Activated naive CD8-positive, alpha-beta T cell treated with anti-CD3 and anti-CD28 coated beads, Interleukin-2, amount 50 U/mL, for 24 hours (primary cell): ENCODE results near the gene OVOL3.

Experiments used
- ATAC-seq: fragments of 150-1000 bp; cut with Tn5 transposase; one replicate; pipeline ENCODE4 v1.10.0; 2021
- DNase-seq: peaks from one replicate; pipeline ENCODE4 v3.0.0; 2021
- H3K27ac Mint-ChIP-seq: one replicate; pipeline ENCODE4 v1.8.0; 2021; ENCODE audit warnings: mild to moderate bottlenecking, mixed read lengths
- H3K27me3 Mint-ChIP-seq: one replicate; pipeline ENCODE4 v1.8.0; 2021; ENCODE audit warnings: mixed read lengths
- H3K36me3 Mint-ChIP-seq: one replicate; pipeline ENCODE4 v1.8.0; 2021; ENCODE audit warnings: low read depth, mixed read lengths
- H3K4me1 Mint-ChIP-seq: one replicate; pipeline ENCODE4 v1.8.0; 2021; ENCODE audit warnings: mixed read lengths
- H3K4me3 Mint-ChIP-seq: one replicate; pipeline ENCODE4 v1.8.0; 2021; ENCODE audit warnings: mild to moderate bottlenecking, moderate library complexity, mixed read lengths
- H3K9me3 Mint-ChIP-seq: one replicate; pipeline ENCODE4 v1.8.0; 2021; ENCODE audit warnings: mixed read lengths

OVOL3 gene

DNA sequence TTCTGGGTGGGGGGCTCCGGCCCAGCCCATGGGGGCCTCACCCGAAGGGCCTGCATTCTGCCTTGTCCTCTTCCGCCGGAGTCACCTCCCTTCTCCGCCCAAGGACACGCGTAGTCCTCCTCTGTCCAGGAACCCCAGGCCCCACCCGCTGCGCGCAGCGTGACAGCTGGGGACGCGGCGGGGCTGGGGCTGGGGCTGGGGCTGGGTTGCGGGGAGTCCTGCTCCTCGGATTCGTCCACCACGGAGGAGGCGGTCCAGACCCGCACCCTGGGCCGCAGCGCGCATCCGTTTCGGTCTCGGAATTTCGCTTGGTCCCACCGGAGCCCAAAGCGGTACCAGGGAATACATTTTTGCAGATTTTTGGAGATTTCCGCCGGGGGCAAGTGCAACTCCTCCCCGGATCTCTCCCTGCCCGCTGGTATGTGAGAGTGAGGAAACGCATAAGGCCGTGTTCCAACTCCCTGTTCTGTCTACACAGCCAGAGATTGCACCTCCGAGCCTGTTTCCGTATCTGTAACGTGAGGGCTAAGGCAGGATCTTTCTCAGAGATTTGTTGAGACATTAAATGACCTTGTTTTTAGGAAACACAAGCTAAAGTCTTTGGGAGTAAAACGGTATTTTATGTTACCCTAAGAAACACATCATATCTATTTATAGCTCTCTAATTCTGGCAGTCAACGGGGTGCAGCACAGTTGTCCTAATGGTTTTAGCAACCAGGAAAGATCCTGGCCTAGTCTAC lies 41.6 kb downstream of the OVOL3 start, which contains the start of gene COX7A1:
Gene COX7A1, minus strand, starts transcription at position 96 of the 740 bp plus-strand sequence. Its CDS starts 40 bp downstream, at position 56.
- Mint-ChIP-seq H3K4me3 (no peak within 1 kb of the TSS), H3K9me3 (no peaks in the 10 kb centered on the region), H3K27me3 (no peaks in the 10 kb centered on the region), H3K4me1 (no peaks in the 10 kb centered on the region), H3K27ac (no peak within 1 kb of the TSS), H3K36me3 (peaks cover 13% of the 10 kb centered on the region)
- ATAC-seq (no peak), DNase-seq (no peak)

DNA sequence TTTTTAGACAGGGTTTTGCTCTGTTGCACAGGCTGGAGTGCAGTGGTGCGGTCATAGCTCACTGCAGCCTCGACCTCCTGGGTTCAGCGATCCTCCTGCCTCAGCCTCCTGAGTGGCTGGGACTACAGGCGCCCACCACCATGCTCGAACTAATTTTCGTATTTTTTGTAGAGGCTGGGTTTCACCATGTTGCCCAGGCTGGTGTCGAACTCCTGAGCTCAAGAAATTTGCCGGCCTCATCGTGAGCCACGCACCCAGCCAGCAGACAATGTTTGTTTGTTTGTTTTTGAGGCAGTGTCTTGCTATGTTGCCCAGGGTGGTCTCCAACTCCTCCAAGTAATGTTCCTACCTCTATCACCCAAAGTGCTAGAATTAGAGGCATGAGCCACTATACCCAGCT lies 42.2 kb downstream of the OVOL3 start:
- Mint-ChIP-seq H3K4me1 (no peaks in the 10 kb centered on the region), H3K4me3 (no peak overlapping the region), H3K36me3 (peaks cover 11% of the 10 kb centered on the region), H3K27me3 (no peaks in the 10 kb centered on the region), H3K9me3 (no peaks in the 10 kb centered on the region), H3K27ac (no peak overlapping the region)
- DNase-seq = no peak
- ATAC-seq = no peak

GRCh38 chr19:36160821-36161596 lies 50.1 kb downstream of the OVOL3 start:
- peaks cover 2% of the 10 kb centered on the region for H3K36me3 Mint-ChIP-seq
- no peaks in the 10 kb centered on the region for H3K27me3 Mint-ChIP-seq
- no peak overlapping the region for H3K27ac Mint-ChIP-seq
- no peak for ATAC-seq
- H3K4me1 Mint-ChIP-seq = no peaks in the 10 kb centered on the region
- H3K4me3 Mint-ChIP-seq = no peak overlapping the region
- no peaks in the 10 kb centered on the region for H3K9me3 Mint-ChIP-seq
- DNase-seq = no peak
